Germinal center (tissue), 1 donor: ENCODE data around the gene KSR2.
A peak's percentile ranks its signal among the peaks of the same experiment; 100 is the strongest.
"Not testable (repeated sequence)": the region's sequence is repeated elsewhere in the genome, so short reads cannot be mapped to it uniquely, and the experiment has no call there.

Experiments
- DNase-seq: peaks from one replicate; pipeline ENCODE4 v3.0.0; 2012; ENCODE audit warnings: mixed read lengths, low spot score

Gene KSR2

DNA sequence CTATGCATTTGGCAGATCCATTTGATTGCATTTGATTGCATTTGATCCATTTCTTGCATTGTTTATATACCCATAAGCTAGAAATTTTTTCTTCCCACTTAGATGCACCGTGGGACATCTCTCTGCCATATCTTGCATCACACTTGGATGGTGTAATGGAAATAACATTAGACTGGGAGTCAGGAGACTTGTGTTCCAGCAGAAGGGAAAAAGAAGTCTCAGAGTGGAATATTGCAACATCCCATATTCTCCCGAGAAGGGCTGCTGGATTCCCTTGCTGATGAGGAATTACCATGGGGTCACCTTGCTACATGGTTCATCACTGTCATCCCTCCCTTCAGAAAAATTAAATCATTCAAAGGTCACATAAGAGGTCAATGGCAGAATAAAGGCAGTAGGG, 78.1 kb downstream of the KSR2 start:
- DNase-seq = no peak

DNA sequence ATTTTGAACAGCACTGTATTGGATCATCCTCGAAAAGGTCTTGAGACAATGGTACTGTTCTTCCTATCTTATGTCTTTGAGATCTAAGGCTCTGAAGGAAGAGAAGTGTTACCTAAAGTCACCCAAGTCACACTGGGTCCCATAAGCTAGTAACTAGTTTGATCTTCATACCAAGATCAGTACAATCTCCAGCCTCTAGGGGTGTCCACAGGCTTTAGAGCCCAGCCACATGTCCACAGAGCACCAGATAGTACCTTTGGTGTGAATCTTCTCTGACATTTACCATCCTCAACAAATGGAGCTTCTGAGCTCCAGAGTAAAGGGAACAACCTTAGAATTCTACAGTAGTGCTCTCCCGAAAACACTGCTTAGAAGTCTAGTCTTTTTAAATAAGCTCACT, 78.7 kb downstream of the KSR2 start:
- DNase-seq = no peak

DNA sequence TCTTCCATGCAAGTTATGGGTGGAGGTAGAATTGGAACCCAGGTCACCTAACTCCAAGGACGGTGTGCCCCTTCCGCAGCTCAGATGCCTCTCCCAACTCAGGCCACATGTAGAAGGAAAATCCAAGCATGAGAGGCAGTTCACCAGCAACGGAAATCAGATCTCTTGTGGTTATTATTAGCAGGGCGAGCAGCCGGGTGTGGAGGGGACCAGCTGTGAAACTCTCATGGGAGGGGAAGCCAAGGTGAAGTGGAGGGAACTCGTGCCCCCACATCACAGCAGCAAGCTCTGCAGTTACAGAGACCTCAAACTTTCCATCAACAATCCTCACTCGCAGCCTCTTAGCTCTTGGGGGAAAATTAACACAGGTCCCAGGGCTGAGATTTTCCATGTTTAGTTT, 79.7 kb downstream of the KSR2 start:
- DNase-seq = no peak

DNA sequence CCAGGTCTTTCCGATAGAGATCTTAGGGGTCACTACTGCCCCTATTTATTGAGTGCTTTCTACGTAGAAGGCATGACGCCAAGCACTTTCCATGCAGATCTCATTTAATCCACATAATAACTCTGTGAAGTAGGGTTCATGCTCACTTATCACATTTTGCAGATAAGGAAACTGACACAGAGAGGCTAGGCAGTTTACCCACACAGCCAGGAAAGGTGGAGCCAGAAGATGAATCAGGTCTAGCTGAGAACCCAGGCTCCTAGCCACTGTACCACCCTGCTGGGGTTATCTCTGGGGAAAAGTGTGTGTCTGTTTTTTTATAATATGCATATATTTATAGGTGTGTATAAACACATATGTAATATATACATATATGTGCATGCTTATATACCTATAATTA, 83.6 kb downstream of the KSR2 start:
- DNase-seq = no peak

DNA sequence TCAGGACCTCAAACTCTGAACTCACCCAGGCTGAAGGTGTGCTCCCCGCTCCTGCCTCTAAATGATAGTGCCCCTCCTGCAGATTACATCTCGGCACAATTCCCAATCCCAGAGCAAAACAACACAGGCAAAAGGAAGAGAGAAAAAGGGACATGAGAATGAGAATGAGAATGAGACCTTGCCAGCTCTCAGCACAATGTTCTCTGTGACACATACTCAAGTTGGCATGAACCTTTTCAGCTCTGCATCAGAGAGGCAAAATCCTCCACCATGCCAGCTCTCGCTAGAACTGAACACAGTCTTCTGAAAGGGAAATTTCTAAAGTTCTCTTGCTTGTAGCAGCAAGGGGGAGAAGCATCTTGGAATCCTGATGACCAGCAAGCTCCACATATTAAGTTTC, 84.6 kb downstream of the KSR2 start:
- no peak for DNase-seq

DNA sequence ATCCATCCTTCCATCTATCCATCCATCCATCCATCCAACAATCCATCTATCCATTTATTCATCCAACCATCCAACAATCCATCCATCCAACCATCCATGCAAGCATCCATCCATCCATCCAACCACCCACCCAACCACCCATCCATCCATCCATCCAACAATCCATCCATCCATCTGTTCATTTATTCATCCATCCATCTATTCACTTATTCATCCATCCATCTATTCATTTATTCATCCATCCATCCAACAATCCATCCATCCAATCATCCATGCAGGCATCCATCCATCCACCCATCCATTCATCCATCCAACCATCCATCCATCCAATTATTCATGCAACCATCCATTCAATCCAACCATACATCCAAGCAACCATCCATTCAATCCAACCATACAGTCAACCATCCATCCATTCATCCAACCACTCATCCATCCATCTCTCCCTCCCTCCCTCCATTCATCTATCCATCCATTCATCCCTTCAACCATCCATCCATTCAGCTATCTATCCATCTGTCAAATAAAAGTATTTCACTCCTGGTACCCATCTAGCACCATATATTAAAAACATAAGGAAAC, 86.1 kb downstream of the KSR2 start:
- DNase-seq = no peak

DNA sequence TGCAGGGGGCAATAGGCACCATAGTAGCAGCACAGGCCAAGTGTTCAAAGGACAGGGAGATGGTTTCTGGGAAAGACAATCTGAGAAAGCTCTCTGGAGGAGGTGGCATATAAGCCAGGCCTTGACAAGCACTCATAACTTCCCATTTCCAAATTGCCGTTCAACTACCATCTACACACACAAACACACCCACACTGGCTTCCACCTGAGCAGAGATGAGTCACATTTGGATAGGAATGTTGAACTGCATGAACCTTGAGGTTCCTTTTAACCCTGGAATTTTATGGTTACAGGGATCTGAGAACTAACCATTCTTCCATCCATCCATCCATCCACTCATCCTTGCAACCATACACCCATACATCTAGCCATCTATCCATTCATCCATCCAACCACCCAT, 86.6 kb downstream of the KSR2 start:
- DNase-seq = no peak

DNA sequence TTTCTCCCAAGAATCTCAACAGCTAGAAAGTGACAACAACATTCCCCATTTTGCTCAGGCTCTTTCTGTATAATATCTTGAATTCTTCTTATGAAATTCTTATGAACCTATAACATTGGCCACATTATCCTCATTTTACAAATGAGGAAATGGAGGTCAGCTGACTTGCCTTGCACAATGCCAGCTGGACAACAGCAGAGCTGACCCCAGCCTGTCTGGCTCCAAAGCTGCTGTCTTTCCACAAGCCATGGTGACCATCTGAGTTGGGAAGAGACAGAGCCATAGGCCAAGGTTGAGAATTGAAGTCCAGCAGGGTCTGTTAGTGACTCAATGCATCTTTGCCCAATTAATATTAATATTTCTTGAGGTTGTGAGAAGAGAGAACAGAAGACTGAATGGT, 87.3 kb downstream of the KSR2 start:
- DNase-seq = no peak

DNA sequence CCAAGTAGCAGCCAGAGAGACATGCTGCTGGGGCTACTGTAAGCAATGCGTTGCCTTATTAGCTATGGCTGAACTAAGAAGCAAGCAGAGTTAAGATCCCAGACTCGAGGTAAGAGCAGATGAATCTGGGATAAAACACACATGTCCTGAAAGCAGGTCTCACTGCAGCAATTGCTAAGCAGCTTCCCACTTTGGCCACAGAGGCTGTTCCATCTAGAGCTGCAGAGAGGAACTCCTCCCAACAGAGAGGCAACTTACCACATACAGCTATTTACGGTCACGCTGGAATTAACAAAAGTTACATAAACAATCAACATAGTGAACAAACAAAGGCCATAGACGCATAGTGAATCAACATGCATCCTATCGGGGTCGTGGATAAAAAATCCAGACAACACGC, 90.2 kb downstream of the KSR2 start:
- no peak for DNase-seq

DNA sequence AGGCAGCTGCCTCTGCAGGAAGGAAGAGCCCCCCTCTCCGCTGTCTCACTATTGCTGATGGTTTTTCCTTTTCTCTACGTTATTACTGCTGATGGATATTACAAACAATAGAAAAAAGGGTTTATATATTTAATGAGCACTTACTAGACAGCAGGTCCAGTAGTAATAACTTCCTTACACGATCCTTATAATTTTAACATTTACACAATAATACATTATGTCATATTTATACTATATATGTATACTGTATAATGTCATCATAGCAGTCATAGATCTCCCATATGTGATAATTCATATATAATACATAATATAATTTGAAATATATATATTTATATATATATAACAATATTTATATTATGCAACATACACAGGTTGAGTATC, 92.4 kb downstream of the KSR2 start:
- no peak for DNase-seq

DNA sequence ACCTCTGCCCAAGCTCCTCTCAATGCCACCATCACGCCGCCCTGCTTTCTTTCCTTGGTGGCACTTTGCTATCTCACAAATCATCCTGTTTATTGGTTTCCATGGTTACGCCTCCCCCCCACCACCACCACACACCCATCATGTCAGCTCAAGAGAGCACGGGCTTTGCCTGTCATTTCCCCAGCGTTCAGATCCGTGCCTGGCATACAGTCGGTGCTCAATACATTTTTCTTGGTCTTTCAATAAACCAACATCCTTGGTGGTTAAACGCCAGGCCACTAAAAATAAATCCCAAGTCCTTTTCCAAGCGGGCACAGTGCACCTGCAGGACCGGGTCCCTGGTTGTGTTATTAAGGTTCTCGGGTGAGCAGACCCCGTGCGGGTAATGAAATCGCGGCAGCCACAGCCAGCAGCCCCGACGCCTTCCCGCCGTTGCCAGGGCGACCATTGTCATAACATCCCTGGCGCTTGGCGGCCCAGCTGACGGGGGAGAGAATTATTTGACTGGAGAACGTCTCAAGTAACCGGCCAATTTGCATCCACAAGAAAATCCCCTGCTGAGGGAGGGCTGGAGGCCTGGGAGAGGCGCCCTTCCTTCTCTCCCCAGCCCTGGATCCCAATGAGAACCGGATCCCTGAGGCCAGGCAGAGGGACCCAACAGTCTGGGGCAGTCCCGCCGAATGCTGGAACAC, 92.9 kb downstream of the KSR2 start:
- no peak for DNase-seq

DNA sequence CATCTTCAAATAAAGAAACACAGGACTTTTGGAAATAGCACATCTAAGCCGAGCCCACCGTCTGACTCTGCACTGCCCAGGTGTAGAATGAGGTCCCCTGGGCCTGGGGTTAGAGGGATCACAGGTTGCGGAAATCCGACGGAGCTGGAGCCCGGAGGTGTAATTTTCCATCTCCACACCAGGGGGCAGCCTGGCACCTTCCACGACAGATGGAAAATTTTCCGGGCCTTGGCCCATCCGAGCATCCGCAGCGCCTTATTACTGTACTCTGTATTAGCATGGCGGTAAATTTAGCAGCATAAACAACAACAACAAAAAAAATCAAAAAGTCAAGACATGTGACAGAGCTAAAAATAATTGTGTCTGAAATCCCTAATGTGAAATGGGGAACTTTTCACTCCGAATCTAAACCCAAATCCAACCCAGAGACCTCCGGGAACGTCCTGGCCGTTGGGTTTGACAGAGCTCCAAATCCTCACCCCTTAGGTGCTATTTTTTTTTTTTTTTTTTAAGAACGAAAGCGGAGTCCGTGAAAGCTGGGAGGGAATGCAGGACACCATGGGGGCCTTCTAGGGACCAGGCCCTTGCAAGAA, 93.9 kb downstream of the KSR2 start:
- DNase-seq = peak; percentile 59

DNA sequence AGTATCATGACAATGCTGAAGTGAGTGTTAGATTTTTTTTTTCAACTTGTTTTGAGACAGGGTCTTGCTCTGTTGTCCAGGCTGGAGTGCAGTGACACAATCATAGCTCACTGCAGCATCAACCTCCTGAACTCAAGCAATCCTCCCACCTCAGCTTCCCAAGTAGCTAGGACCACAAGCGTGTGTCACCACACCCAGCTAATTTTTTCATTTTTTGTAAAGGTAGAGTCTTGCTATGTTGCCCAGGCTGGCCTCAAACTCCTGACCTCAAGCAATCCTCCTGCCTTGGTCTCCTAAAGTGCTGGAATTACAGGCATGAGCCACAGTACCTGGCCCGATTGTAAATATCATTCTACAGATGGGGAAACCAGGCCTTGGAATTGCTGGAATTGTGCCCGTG, 94.6 kb downstream of the KSR2 start:
- not testable (repeated sequence) for DNase-seq

DNA sequence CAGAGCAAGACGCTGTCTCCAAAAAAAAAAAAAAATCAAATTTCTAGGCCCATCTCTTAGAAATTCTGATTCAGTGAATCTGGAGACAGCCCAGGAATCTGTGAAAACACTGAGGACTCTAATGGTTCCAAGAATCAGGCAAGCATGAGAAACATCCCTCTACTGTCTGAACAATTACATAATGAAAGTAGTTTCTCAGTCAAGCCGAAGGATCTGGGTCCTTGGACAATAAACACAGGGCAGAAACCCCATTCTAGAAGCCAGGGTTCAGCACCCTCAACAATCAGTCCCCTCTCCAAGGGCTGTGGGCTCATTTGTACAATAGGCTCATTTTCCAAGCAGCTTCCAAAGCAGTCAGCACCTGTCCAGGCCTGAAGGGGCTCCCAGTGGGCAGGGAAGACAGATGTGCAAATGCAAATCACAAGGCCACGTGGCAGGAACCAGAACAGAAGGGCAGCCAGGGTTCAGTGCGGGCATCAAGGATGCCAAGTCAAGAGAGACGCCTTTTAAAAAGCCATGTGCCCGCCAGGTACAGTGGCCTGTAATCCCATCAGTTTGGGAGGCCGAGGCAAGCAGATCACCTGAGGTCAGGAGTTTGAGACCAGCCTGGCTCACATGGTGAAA, 96.1 kb downstream of the KSR2 start:
- DNase-seq = no peak

DNA sequence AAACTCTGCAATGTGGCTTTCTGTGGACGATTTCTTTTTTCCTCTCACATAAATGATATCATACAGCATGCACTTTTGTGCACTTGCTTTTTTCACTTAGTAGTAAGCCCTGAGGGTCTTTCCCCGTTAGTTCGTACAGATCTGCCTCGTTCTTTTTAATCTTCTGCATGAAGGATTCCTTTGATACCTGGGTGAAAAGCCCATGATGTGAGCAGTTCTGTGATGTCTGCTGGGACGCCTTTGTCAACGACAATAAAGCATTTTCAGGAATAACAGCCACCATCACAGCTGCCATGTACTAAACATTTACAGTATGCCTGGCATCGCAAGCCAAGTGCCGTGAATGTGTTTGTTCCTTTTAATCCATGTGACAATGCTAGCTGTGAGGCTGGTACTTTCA, 99.2 kb downstream of the KSR2 start:
- DNase-seq = no peak

DNA sequence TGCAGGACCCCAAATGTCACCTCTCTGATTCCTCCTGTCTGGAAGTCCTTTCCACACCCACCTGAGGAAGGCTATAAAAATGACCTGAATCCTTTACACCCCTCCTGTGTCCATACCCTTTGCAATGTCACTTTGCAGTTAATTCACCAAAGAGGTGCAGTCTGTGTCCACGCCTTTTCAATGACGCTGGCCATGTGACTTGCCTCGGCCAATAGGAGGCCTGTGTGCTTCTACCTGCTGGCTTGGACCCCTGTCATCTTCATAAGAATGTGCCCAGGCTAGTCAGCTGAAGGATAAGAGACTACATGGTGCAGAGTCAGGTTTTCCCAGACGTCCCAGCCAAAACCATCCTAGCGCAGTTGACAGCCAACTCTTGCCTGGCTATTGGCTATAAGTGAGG, 101.4 kb downstream of the KSR2 start:
- DNase-seq = no peak

DNA sequence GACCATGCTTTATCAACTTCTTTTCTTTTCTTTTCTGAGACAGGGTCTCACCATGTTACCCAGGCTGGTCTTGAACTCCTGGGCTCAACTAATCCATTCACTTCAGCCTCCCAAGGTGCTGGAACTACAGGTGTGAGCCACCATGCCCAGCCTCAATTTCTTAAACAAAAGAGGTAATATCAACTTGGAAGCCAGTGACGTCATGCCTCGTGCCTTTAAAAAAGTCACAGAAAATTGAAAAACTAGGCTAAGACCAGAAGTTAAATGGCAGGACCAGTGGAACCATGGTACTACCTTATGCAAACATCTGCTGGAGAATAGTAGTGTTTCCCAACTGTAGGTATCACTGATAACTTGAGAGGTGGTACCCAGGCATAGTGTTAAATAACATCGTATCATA, 103.3 kb downstream of the KSR2 start:
- DNase-seq = no peak

DNA sequence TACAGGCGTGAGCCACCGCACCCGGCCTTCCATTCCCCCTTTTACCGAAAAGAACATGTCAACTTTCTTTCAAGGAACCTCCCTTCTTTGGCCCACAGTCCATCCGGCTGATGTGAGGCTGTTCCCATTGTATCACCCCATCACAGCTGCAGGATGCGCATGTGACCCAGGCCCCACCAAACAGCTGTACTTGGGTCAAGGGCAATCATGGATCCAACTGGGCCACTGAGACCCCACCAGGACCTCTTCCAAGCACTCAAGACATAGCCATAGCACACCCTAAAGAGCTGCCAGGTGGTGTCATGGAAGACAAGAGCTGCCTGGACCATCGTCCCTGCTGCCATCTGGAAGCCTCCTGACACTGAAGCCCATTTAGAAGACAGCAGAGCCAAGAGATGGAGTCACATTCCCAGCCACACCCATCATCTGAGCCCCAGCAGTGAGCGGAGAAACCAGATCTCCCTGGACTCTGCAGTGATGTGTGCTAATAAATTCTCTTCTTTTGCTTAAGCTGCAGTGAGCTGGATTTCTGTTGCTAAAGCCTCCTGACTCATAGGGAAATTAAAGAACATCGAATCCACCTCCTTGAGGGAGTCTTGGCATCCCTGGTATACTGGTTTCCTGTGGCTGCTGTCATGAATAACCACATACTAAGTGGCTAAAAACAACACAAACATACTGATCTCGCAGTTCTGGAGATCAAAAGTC, 105.6 kb downstream of the KSR2 start:
- no peak for DNase-seq

DNA sequence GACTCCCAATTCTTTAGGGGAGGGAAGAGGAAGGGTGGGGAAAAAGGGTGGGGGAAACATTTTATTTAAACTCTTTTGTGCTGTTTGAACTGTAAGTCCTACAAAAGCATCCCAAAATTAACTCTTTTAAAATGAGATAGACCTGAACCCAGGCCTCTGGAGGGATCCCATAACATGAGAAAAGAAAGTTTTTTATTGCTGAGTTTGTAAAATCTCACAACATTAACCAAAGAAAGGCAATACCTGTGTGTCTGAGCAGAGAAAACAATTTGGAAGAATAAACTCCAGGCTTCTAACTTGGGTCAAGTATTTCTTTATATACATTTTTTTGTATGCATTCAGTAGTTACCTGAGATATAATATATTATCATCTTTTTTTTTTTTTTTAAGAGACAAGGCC, 107.1 kb downstream of the KSR2 start:
- DNase-seq = no peak

DNA sequence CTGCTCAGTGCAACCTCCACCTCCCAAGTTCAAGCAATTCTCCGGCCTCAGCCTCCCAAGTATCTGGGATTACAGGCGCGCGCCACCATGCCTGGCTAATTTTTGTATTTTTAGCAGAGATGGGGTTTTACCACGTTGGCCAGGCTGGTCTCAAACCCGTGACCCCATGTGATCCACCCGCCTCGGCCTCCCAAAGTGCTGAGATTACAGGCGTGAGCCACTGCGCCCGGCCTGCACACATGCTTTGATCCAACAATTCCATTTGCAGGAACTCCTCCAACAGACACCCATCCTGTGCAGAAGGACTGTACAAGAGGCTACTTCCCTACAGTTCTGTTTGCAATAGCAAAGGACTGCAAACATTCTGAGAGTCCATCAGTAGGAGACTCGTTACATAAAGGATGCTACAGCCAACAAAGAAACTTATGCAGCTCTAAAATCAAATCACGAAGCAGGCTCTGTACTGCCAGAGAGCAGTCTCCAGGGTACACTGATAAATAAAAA, 108.0 kb downstream of the KSR2 start:
- not testable (repeated sequence) for DNase-seq

DNA sequence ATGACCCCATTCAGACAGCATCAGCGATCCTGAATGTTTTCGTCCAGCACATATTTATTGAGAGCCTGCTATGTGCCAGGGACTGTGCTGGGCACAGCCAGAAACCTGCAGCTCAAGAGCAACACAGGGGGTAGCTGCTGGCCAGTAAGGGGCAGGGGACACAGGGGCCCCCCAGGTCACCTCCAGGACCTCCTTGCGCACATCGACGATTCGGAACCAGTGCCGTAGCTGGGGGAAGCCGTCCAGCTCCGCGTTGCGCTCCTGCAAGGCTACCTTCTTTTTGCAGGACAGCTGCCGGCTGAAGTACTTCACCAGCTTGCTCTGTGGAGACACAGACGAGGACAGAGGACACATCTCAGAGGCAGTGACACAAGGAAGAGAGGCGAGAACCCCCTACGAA, 108.7 kb downstream of the KSR2 start:
- no peak for DNase-seq
